GM18498 (cell line): ENCODE data around the gene IL12RB1.
A peak's percentile ranks its signal among the peaks of the same experiment; 100 is the strongest.

Experiments used
- ATAC-seq: cut with Tn5 transposase; IDR thresholded peaks from one replicate; pipeline ENCODE4 v1.9.1; 2021; ENCODE audit warnings: mild to moderate bottlenecking, moderate library complexity; ENCODE audit not compliant: unreplicated experiment

IL12RB1 gene

GRCh38 chr19:18086590-18087138 is at the start of gene IL12RB1:
TSS of gene IL12RB1 (minus strand) at chr19:18086934. CDS start at chr19:18086823, 111 bp downstream.
- no peak for ATAC-seq

- ATAC-seq: no peak
These were observed 49.2 kb upstream of the IL12RB1 start for GRCh38 chr19:18135712-18136584.

DNA sequence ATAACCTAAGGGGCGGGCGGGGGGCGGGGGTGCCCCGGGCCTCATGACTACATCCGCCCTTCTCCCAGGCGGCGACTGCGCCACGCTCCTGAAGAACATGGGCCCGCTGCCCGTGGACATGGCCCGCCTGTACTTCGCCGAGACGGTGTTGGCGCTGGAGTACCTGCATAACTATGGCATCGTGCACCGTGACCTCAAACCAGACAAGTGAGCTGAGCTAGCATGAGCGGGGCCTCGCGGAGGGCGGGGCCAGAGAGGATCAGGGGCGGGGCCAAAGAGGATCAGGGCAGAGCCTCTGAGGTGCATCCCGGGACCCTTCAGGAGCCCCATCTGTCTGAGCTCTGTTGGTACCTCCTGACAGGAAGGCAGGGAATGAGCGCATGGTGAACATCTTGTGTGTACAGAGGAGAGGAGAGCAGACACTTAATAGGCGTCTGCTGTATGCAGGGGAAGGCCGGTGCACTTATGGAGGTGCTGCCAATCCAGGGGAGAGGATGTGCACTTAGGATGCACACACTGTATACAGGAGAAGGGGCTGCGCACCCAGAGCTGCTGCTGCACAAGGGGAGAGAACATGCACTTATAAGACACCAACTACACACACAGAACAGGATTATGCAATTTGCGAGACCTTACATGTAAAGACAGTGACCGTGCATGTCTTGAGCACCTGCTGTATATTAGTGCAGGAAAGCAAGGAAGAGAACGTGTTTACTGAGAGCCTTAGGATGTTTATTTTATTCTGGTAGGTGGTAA is 45.3 kb upstream of the IL12RB1 start:
- ATAC-seq: no peak

- ATAC-seq: no peak
These were observed 43.9 kb upstream of the IL12RB1 start for GRCh38 chr19:18130523-18131242.

- no peak for ATAC-seq
These were observed 42.1 kb upstream of the IL12RB1 start for GRCh38 chr19:18128805-18129204.

- ATAC-seq: no peak
These were observed 41.3 kb upstream of the IL12RB1 start for GRCh38 chr19:18128044-18128443.

GRCh38 chr19:18126097-18126496 is 39.4 kb upstream of the IL12RB1 start:
- ATAC-seq: no peak

DNA sequence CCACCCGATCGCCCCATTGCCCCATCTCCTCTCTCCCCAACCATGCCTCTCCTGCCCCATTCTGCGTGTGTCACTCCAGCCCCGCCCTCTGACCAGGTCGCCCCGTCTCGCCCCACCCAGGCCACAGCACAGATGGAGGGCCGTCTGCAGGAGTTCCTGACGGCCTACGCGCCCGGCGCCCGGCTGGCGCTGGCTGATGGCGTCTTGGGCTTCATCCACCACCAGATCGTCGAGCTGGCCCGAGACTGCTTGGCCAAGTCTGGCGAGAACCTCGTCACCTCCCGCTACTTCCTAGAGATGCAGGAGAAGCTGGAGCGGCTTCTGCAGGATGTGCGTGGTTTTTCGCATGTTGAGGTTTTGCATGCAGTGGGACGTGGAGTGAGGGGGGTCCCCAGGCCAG is 37.1 kb upstream of the IL12RB1 start:
- ATAC-seq: no peak

GRCh38 chr19:18122860-18123795 is 36.4 kb upstream of the IL12RB1 start:
- no peak for ATAC-seq

GRCh38 chr19:18122424-18122823 is 35.7 kb upstream of the IL12RB1 start:
- ATAC-seq: no peak

- ATAC-seq: no peak
These were observed 34.4 kb upstream of the IL12RB1 start for GRCh38 chr19:18121166-18121565.

- no peak for ATAC-seq
These were observed 33.4 kb upstream of the IL12RB1 start for GRCh38 chr19:18120127-18120526.

GRCh38 chr19:18119717-18120105 is 33.0 kb upstream of the IL12RB1 start:
- no peak for ATAC-seq

- ATAC-seq: no peak
These were observed 32.4 kb upstream of the IL12RB1 start for GRCh38 chr19:18119013-18119716.

GRCh38 chr19:18118420-18119012 is 31.8 kb upstream of the IL12RB1 start:
- no peak for ATAC-seq

DNA sequence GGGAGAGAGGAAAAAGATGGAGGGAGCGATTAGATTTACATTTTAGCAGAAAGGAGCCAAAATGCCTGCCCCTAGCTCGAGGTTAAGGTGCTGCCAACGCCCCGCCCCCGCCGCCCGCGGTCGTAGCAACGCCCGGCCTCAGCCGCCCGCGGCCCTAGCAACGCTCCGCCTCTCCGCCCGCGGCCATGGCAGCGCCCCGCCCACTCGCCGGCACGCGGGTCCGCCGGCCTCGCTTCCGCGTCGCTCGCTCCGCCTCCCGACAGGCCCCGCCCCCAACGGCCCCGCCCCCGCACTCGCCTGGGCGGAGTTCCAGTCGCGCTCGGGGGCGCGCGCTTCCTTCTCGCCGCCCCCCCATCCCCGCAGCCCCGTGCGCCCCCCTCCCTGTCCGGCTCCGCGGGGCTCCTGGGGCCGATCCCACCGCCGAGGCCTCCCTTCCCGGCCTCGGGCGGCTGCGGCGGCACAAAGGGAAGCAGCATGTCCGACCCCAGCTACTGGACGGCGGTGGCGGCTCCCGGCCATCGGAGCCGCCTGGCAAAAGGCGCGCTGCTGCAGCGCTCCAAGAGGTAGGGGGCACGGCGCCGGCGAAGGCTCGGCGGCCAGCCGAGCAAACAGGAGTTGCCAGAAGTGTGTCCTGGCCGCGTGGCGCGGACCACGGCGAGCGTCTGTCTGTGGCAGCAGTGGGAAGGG is 31.1 kb upstream of the IL12RB1 start:
- peak; percentile 92 for ATAC-seq

GRCh38 chr19:18117364-18117691 is 30.6 kb upstream of the IL12RB1 start:
- no peak for ATAC-seq

DNA sequence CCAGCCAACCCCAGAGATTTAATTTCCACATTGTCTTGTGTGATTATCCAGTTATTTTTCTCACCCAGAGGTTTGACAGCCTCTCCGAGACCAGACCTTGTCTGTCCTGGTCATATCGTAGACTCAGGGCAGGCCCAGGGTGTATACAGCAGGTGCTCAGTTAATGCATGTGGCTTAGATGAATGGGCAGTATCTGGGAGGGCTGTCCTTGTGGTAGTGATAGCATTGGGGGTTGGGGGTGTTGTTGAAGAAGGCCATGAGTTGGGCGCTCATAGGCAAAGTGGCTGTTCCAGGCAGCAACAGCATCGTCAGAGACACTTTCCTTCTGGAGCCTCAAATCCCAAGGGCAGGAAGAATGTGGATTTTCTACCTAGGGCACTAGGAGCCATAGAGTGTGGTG is 27.7 kb upstream of the IL12RB1 start:
- no peak for ATAC-seq

DNA sequence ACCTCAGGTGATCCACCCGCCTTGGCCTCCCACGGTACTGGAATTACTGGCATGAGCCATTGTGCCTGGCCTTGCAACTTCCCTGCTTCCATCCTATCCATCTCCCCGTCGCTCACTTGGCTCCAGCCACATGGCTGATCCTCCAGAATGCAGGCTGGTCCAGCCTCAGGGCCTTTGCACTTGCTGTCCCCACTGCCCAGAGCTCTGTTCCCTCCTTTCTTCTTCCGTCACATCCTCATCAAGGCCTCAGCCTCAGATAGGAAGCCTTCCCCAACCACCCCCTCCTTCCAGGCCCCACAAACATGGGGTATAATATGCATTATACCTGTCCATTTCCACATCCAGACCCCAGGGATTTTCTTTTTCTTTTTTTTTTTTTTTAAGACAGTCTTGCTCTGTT is 27.1 kb upstream of the IL12RB1 start:
- ATAC-seq: no peak
